Suprapubic skin (tissue), 4 donors: ENCODE data around the gene NUDT3.
"Not testable (repeated sequence)": the region's sequence is repeated elsewhere in the genome, so short reads cannot be mapped to it uniquely, and the experiment has no call there.

Source experiments
- CTCF ChIP-seq, 2 donors: fragments of 200-600 bp in 1 of 2; fragments of 450-650 bp in 1 of 2; sonication (generic) in 1 of 2; IDR thresholded peaks; one replicate each; pipeline ENCODE4 v1.5.1; 2016 to 2019; ENCODE audit warnings: antibody characterized with exemption in 2 of 2, mild to moderate bottlenecking in 1 of 2, moderate library complexity in 1 of 2
- POLR2A ChIP-seq, 2 donors: fragments of 450-650 bp; IDR thresholded peaks; one replicate each; pipeline ENCODE4 v1.6.1; 2017; ENCODE audit warnings: antibody characterized with exemption in 2 of 2, mild to moderate bottlenecking in 2 of 2, moderate library complexity in 2 of 2
- POLR2AphosphoS5 ChIP-seq, 3 donors: sonication (generic); formaldehyde crosslinking; IDR thresholded peaks; one replicate each; pipeline ENCODE4 v1.6.1; 2017; ENCODE audit warnings: antibody characterized with exemption in 3 of 3

- TF ChIP-seq CTCF, POLR2A, POLR2AphosphoS5 (IDR thresholded peaks at IDR 0.05): not testable (repeated sequence)
These were observed 38.2 kb downstream of the NUDT3 start for GRCh38 chr6:34354230-34354629.
